ENCODE data around the gene TAF1A.

Gene TAF1A

GRCh38 chr1:222594789-222595188, 5.1 kb upstream of the TAF1A start:
- no peak for DNase-seq

- DNase-seq, result no peak
These were observed 2.4 kb upstream of the TAF1A start for GRCh38 chr1:222592171-222592570.

GRCh38 chr1:222588135-222588534, 1.6 kb downstream of the TAF1A start:
- DNase-seq, result no peak

- no peak for DNase-seq
These were observed 2.9 kb downstream of the TAF1A start for GRCh38 chr1:222586842-222587241.

DNA sequence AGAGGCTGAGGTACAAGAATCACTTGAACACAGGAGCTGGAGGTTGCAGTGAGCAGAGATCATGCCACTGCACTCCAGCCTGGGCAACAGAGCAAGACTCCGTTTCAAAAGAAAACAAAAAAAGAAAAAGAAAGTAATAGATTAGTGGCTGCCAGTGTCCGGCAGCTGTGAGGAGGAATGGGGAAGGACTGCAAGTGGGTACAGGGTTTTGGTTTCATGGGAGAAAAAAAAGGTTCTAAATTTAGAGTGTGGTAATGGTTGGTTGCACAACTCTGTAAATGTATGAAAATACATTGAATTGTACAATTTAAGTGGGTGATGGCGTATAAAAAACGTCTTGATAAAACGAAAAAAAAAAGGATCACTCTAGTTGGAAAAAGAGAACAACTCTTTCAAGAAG, 6.7 kb downstream of the TAF1A start:
- DNase-seq, result no peak

DNA sequence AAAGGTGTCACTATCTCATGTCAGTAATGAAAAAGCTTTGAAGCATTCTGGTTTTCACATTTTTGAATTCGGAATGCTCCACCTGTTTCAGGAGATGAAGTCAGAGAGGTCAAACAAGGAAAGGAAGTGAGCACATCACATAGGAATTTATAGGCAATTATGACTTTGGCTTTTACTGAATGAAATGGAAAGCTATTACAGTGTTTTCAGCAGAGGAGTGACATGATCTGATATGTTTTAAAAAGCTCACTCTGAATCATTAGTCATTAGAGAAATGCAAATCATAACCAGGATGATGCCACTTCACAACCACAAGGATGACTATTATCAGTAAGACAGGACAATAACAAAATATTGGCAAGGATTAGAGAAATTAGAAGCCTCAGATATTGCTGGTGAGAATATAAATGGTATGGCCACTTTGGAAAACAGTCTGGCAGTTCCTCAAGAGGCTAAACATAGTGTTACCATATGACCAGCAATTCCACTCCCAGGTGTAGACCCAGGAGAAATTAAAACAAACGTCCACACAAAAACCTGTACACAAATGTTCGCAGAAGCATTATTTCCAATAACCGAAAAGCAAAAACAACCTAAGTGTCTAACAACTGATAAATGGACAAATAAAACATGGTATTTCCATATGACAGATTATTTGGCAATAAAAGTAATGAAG, 7.5 kb downstream of the TAF1A start:
- DNase-seq, result no peak

DNA sequence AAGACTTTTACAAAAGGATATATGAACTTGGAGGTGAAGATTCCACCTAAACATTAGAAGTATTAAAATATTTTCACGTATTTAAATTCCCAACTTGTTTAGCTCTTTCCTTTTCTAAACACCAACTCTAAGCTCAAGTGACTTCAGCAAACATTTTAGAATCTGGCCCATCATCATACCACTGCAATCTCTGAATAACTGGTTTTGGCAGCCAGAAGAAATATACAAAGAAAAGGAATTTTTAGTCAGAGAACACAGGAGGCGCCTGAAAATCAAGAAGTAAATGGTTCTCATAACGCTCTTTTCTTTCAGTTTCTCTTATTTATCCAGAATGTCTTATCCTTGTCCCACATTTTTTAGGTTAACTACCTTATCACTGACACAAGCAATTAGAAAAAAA, 10.4 kb downstream of the TAF1A start:
- DNase-seq, result no peak

DNA sequence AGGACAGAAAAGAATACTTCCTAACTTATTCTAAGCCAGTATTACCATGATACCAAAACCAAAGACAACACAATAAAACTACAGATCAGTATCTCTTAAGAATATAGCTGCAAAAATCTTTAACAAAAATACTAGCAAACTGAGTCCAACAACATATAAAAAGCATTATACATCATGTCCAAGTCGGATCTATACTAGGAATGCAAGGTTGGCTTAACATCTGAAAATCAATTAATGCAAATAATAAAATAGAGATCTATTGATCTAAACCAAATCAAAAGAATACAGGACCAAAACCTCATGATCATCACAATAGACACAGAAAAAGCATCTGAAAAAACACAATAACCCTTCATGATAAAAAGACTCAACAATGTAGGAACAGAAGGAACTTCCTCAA, 18.9 kb downstream of the TAF1A start:
- no peak for DNase-seq

DNA sequence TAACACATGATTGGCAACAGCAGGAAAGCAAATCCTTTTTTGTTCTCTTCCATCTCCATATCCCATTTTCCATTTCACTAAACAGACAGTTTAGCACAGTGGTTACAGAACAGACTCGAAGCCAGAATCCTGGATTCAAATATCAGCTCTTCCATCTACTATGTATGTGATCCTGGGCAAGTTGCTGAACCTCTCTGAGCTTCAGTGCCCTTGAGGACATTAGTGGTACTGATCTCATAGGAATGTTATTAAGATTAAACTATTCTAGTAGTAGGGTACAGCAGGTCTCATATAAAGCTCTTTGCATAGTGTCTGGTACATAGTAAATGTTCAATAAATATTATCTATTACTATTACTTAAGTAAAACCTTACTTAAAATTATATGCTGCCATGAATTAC, 28.1 kb downstream of the TAF1A start:
- DNase-seq, result no peak

DNA sequence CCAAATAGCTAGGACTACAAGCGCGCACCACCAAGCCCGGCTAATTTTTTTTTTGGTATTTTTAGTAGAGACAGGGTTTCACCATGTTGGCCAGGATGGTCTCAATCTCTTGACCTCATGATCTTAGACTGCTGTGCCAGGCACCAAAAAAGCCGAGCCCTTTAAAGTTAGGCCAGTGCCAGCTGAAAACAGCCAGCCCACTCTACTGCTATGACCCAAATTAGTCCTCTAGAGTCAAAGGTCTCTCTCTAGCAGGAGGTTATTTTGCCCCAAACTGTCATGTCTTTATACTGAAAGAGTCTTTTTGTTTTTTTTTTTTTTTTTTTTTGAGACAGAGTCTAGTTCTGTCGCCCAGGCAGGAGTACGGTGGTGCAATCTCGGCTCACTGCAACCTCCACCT, 32.2 kb downstream of the TAF1A start:
- no peak for DNase-seq

DNA sequence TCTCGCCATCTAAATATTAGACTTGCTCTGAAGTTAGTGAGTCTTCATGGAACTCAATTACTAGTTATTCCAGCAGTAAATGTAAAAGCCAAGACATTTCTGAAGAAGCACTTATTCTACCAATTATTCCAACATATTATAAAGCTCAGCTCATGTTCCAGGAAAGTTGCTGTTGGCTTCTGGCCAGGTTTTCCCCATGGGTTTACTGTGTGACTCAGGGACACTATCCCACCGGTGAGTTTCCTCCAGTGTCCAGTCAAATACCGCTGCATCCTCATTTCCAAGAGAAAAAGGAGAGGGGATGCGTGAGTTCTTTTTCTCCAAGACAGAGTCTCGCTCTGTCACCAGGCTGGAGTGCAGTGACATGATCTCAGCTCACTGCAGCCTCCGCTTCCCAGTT, 32.6 kb downstream of the TAF1A start:
- no peak for DNase-seq

GRCh38 chr1:222555992-222556615, 33.6 kb downstream of the TAF1A start:
- DNase-seq, result no peak

DNA sequence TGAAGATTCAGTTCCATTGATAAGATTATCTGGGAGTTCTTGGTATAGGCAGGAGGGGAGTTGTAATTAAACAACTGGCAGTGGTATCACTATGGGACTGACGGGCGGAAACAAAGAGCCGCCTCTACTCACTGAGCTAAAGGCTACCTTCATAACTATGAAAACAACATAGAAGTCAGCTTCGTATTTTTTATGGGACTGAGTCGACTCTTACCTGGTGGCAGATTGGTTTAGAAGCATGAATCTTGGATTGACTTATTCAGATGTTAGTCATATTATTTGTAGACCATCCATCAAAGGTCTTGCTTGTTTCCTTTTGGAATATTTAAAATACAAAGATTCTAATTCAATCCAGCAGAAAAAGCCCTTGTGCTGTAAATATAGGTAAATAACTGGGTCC, 35.6 kb downstream of the TAF1A start:
- no peak for DNase-seq

DNA sequence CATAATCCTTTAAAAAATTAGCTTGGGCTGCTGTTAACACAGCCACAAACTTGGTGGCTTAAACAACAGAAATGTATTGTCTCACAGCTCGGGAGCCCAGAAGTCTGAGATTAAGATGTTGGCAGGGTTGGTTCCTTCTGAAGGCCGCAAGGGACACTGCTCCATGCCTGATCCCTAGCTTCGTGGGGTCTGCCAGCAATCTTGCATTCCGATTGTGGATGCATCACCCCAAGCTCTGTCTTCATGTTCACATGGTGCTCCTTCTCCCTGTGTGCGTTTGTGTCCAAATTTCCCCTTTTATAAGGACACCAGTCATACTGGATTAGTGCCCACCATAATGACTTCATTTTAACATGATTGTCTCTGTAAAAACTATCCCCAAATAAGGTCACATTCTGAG, 36.9 kb downstream of the TAF1A start:
- no peak for DNase-seq

DNA sequence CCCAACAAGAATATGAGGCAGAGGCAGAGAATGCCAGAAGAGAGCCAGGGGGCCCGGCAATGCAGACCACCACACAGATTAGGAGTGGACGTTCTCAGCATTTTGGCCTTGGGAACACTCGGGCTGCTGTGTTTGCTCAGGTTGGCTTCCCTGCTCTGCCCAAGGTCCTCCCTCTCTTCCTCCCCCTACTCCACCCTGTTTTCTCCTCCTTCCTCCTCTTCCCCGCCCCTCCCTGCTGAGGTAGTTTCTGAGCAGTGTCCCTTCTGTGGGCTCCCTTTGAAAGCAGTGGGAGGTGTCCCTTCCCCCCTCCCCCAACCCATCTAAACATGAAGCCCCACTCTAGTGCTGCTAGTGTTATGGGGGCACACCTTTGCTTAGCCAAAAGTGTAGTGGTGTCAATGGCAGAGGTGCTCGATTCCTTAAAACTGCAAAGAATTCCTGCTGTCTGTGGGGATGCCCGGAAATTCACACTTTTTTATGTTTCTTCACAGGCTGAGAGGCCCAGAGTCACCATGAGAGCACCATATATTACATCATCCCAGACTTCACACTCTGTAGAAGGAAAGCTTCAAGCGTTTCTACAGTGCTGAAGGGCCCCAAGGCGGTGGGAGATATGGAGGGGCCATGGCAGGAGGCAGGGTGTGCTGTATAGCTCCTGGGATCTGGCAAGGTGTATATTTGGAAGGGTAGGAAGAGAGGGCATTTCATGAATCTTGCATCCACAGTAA, 41.6 kb downstream of the TAF1A start, which contains the start of gene HHIPL2:
Gene HHIPL2 (minus strand): TSS at position 161 of the 728 bp plus-strand sequence. CDS start 60 bp downstream, at position 101.
- DNase-seq, result no peak

- DNase-seq, result no peak
These were observed 42.5 kb downstream of the TAF1A start for GRCh38 chr1:222547260-222547614.

DNA sequence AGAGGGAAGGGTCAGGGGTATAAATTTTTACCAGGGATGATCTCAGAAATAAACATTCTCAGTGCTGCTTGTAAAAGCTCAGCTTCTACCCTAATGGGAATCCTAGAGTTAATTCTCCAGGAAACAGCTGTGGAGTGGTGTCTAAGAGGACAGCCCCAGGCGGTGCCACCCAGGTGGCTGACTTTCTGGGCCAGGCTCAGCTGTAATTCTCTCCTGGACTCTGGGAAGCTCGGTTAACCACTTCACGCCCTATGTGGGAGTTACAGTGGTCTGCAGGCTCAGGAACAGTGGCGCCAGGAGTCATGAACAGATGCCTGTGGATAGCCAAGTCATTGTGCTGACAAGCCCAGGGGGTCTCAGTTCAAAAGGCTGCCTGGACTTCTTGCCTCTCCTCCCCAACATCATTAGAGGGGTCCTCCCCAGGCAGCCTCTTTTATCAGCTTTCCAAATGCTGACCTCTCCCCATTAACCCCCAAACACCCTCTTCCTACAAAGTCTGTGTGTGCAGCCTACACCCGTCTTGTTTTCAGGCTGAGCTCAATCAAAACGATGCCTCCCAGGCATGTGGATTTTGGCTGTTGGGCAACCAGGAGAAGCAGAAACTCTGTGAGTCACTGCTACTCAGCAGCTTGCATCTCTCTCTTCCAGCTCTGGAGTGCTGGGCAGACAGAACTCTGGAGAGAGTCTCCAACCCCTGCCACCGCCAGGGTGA, 43.0 kb downstream of the TAF1A start:
- DNase-seq, result no peak

GRCh38 chr1:222546091-222546490, 43.6 kb downstream of the TAF1A start:
- DNase-seq, result no peak

GRCh38 chr1:222543817-222544216, 45.9 kb downstream of the TAF1A start:
- DNase-seq, result no peak

DNA sequence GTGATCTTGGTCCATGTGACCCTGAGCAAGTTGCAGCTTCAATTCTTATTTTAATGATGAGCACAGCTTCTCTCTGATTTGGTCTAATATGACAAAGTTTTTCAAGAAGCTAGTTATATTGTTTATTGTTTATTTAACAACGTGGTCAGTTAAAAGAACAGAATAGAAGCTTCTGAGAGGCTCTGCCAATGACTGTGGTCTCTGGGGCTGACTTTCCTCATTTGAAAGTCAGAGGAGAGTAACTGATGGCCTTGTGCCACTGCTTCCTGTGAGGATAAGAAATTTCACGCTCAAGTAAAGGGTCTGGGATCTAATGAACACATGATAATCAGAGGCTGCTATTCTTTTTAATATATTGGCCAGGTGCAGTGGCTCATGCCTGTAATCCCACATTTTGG, 49.1 kb downstream of the TAF1A start:
- DNase-seq, result no peak

DNA sequence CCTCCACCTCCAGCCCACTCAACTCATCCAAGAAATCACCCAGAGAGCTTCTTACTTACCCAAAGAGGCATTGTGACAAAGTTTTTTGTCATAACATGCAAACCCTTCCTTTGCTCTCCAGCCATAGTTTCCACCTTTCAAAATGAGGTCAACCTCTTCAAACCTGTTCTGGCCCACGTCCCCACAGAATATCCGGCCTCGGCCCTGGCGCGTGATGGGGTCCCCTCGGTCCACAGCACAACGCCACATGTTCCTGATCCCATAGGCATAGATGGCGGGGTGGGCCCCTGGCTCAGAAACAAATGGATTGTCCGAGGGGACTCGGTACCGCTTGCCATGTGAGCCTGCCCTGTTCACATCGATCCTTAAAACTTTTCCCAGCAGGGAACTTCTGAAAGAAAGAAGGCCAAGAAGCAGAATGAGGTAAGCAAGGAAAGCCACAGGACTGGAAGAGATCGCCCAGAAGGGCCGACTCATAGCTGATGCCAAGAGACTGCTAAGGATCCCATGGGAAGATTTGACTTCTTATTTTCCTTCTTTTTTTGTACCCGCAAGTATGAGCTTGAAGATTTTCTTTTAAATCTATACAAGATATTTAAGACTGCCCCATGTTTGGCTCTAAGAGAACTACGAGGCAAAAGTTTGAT, 49.7 kb downstream of the TAF1A start:
- no peak for DNase-seq

DNA sequence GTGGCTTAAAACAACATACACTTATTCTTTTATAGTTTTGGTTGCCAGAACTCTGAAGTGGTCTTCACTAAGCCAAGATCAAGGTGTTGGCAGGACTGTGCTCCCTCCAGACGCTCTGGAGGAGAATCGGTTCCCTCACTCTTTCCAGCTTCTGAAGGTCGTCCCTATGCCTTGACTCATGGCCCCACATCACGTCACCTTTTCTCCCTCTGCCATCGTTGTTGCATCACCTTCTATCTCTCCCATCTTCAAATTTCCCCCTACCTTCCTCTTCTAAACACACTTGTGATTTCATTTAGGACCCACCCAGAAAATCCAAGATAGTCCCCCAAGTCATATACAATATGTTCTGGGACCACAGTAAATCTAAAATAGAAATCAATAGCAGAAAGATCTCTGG, 54.3 kb downstream of the TAF1A start:
- no peak for DNase-seq

DNA sequence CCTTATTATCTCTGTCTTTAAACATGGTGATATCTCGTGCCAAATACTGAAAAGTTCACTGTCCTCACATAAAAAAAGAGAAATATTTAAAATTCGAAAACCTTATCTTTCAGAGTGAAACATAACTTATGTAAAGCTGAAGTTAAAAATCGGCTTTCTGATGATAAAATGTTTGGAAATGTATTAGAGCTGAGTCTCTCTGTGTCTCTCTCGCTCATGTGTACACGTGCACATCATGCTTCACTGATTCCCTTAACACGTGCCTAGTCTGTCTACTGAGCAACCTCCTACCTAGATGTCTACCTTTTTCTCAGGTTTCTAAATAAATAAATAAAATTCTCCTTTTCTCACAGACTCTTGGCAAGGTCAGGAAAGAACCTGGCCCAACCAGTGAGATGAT, 58.9 kb downstream of the TAF1A start:
- DNase-seq, result no peak

All from Kasumi-1 (cell line).